ENCODE results near the gene BTC. TPM values are rescaled to one million over a fixed set of nuclear protein-coding genes. Genes with fewer than 3 reads are reported as not detected.
A peak's percentile ranks its signal among the peaks of the same experiment; 100 is the strongest.

Gene BTC
- total RNA-seq, 1 experiment from 2014 or later, result 12.8 TPM

DNA sequence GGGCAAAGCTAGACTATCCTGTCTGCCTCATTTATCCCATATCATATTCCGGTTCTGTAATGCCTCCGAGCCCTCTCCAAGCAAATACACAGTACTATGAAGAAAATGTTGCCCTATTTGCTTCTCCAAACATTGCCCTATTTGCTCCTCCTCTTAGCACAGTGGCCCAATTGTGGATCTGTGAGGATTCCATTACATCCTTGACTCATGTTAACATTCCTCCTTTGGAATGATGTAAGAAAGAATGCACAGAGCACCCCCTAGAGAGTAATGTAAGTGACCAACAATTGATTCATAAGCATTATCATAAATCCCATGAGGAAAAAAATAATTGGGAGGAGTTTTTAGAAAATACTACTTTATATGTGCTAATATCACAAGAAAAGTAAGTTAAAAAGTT, 11.3 kb upstream of the BTC start:
- TF ChIP-seq CTCF (conservative IDR thresholded peaks at IDR 0.05; ENCODE audit: low read depth, low read length) (peak; percentile 61), EZH2phosphoT487 (IDR thresholded peaks at IDR 0.05; ENCODE audit: borderline replicate concordance, low read length) (no peak)
- peak; percentile 92 for ATAC-seq
- no peaks in the 10 kb centered on the region for H3K27me3 ChIP-seq (ENCODE audit: low read length)
- intact Hi-C loops (cut with micrococcal nuclease), result no loop called here
- DNase-seq, result peak; percentile 85
- no peaks in the 10 kb centered on the region for H3K36me3 ChIP-seq (ENCODE audit: low read depth, low read length)
- no peaks in the 10 kb centered on the region for H4K20me1 ChIP-seq (ENCODE audit: low read length)
- H3F3A ChIP-seq (ENCODE audit: low read length, unreplicated experiment), result no peaks in the 10 kb centered on the region
- no peaks in the 10 kb centered on the region for H3K9me3 ChIP-seq (ENCODE audit: low read length)
- H3K9me2 ChIP-seq (replicated peaks; ENCODE audit: low read length), result no peaks in the 10 kb centered on the region
- H3K4me3 ChIP-seq (ENCODE audit: low read length), result no peak overlapping the region
- no peak overlapping the region for H2AFZ ChIP-seq (ENCODE audit: low read length)
- H3K27ac ChIP-seq (ENCODE audit: low read length), result no peak overlapping the region
- no peak overlapping the region for H3K4me2 ChIP-seq (ENCODE audit: low read length)
- no peak overlapping the region for H3K9ac ChIP-seq (ENCODE audit: low read length)
- peaks cover 8% of the 10 kb centered on the region for H3K4me1 ChIP-seq (ENCODE audit: insufficient read depth, low read length)
- BruUV-seq (replicated peaks), result no TSS peak
- POLR2A ChIA-PET (ENCODE audit: unreplicated experiment), result no interaction called here
- CTCF ChIA-PET, result no interaction called here
- H3K79me2 ChIP-seq (ENCODE audit: low read length), result no peaks in the 10 kb centered on the region

GRCh38 chr4:74800310-74800709, 6.0 kb upstream of the BTC start:
- H3K9me3 ChIP-seq (ENCODE audit: low read length), result no peaks in the 10 kb centered on the region
- no peaks in the 10 kb centered on the region for H3K36me3 ChIP-seq (ENCODE audit: low read depth, low read length)
- ATAC-seq, result no peak

DNA sequence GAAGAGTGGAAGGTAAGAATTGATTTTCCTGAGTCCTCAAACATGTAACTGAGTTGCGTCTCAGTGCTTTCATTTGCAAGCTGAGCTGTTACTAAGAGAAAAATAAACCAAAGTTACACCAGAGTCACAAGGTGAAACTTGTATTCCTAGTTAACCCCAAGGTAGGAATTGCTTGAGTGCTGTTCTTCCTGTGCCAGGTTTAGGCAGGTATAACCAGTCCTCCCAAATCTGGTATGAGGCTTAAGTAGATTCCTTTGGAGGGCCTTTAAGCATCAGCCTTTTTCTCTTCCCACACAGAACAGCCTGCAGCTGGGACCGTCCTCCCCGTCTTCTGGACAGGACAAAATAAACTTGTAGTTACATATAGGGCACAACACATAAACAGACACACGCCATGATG, 2.3 kb upstream of the BTC start:
- Histone ChIP-seq H4K20me1 (ENCODE audit: low read length) (no peaks in the 10 kb centered on the region), H3K9me2 (replicated peaks; ENCODE audit: low read length) (no peaks in the 10 kb centered on the region), H3K79me2 (ENCODE audit: low read length) (no peaks in the 10 kb centered on the region), H3K27ac (ENCODE audit: low read length) (no peak overlapping the region), H3K4me2 (ENCODE audit: low read length) (no peak overlapping the region), H3K9ac (ENCODE audit: low read length) (no peak overlapping the region), H2AFZ (ENCODE audit: low read length) (no peak overlapping the region), H3F3A (ENCODE audit: low read length, unreplicated experiment) (no peaks in the 10 kb centered on the region), H3K27me3 (ENCODE audit: low read length) (no peaks in the 10 kb centered on the region), H3K4me1 (ENCODE audit: insufficient read depth, low read length) (peaks cover 18% of the 10 kb centered on the region; the same call in 1 of the 2 replicates), H3K4me3 (ENCODE audit: low read length) (no peak overlapping the region), H3K9me3 (ENCODE audit: low read length) (no peaks in the 10 kb centered on the region), H3K36me3 (ENCODE audit: low read depth, low read length) (no peaks in the 10 kb centered on the region)
- DNase-seq (no peak), ATAC-seq (no peak)
- no peak for TF ChIP-seq EZH2 (IDR thresholded peaks at IDR 0.05; ENCODE audit: low read length, unreplicated experiment)
- TF ChIP-seq CTCF (conservative IDR thresholded peaks at IDR 0.05; ENCODE audit: low read depth, low read length), result no peak
- TF ChIP-seq EZH2phosphoT487 (IDR thresholded peaks at IDR 0.05; ENCODE audit: borderline replicate concordance, low read length), result no peak
- ChIA-PET POLR2A (ENCODE audit: unreplicated experiment) (no interaction called here), CTCF (no interaction called here)
- no TSS peak for BruUV-seq (replicated peaks)
- intact Hi-C loops (cut with micrococcal nuclease), result no loop called here

More at GRCh38 chr4:74800310-74800709, 6.0 kb upstream of the BTC start:
- H3K9me2 ChIP-seq (replicated peaks; ENCODE audit: low read length), result no peaks in the 10 kb centered on the region
- H3K79me2 ChIP-seq (ENCODE audit: low read length), result no peaks in the 10 kb centered on the region
- H3K4me2 ChIP-seq (ENCODE audit: low read length), result no peak overlapping the region
- no peak overlapping the region for H3K9ac ChIP-seq (ENCODE audit: low read length)
- no TSS peak for BruUV-seq (replicated peaks)
- CTCF ChIA-PET, result no interaction called here
- no peak for TF ChIP-seq EZH2phosphoT487 (IDR thresholded peaks at IDR 0.05; ENCODE audit: borderline replicate concordance, low read length)
- H3K4me1 ChIP-seq (ENCODE audit: insufficient read depth, low read length), result peaks cover 4% of the 10 kb centered on the region
- no peak overlapping the region for H2AFZ ChIP-seq (ENCODE audit: low read length)
- no peaks in the 10 kb centered on the region for H3F3A ChIP-seq (ENCODE audit: low read length, unreplicated experiment)
- no peak overlapping the region for H3K27ac ChIP-seq (ENCODE audit: low read length)
- no peaks in the 10 kb centered on the region for H4K20me1 ChIP-seq (ENCODE audit: low read length)
- intact Hi-C loops (cut with micrococcal nuclease), result no loop called here
- H3K27me3 ChIP-seq (ENCODE audit: low read length), result no peaks in the 10 kb centered on the region
- H3K4me3 ChIP-seq (ENCODE audit: low read length), result no peak overlapping the region
- POLR2A ChIA-PET (ENCODE audit: unreplicated experiment), result no interaction called here
- no peak for DNase-seq

Measured in PC-3 (cell line).